Measurements from ENCODE around the gene TRAP1. TPM values are rescaled to one million over a fixed set of nuclear protein-coding genes. Genes with fewer than 3 reads are reported as not detected.

The TRAP1 gene
- polyA plus RNA-seq, 1 of the 3 experiments (the other 2 are of a cell fraction), result 129 TPM

- TF ChIP-seq CTCF (IDR thresholded peaks at IDR 0.05) (no peak), NFIC (IDR thresholded peaks at IDR 0.05; ENCODE audit: borderline replicate concordance) (no peak), EZH2phosphoT487 (IDR thresholded peaks at IDR 0.05; ENCODE audit: borderline replicate concordance, low read depth) (no peak), TEAD4 (IDR thresholded peaks at IDR 0.05; ENCODE audit: borderline replicate concordance, insufficient read depth) (no peak)
Measured at GRCh38 chr16:3665508-3665907, 51.8 kb downstream of the TRAP1 start (continued).

- Histone ChIP-seq H3K4me3 (ENCODE audit: low read depth in 2 of 2, low read length in 1 of 2) (no peak overlapping the region), H2AFZ (ENCODE audit: low read depth) (no peak overlapping the region), H3K27me3 (ENCODE audit: insufficient read depth) (no peaks in the 10 kb centered on the region), H4K20me1 (ENCODE audit: insufficient read depth) (no peaks in the 10 kb centered on the region), H3K36me3 (replicated peaks in 1 of 2; ENCODE audit: control insufficient read depth in 1 of 2, insufficient read depth in 2 of 2, low read length in 1 of 2) (peaks cover 17 to 70% of the 10 kb centered on the region in 2 experiments), H3K4me1 (ENCODE audit: control insufficient read depth in 1 of 2, insufficient read depth in 2 of 2, low read depth in 1 of 2, low read length in 1 of 2) (no peaks in the 10 kb centered on the region), H3K9ac (no peak overlapping the region), H3K4me2 (no peak overlapping the region), H3K27ac (ENCODE audit: low read depth in 2 of 2, low read length in 1 of 2) (no peak overlapping the region), H3K9me3 (no peaks in the 10 kb centered on the region), H3K9me2 (no peaks in the 10 kb centered on the region), H3F3A (replicated peaks; ENCODE audit: insufficient read depth) (no peaks in the 10 kb centered on the region), H3K79me2 (ENCODE audit: insufficient read depth) (no peaks in the 10 kb centered on the region)
- ChIA-PET POLR2A (no interaction called here), CTCF (interaction anchor here (1.8 to 3.5 kb wide), 2 partner anchors 10 to 26 kb away, joined by 5 to 15 read pairs; partner anchors contain the start of gene DNASE1)
- 92% methylated on average over 6 of the region's 31 CpGs for WGBS (ENCODE audit: low lambda C conversion rate)
- no peak for TF ChIP-seq POLR2AphosphoS5 (IDR thresholded peaks at IDR 0.05; ENCODE audit: low read depth, low read length)
- TF ChIP-seq NFIC (IDR thresholded peaks at IDR 0.05; ENCODE audit: borderline replicate concordance), result no peak
- no peak for TF ChIP-seq EP300 (IDR thresholded peaks at IDR 0.05; ENCODE audit: borderline replicate concordance in 1 of 2, low read depth in 1 of 2, low read length in 1 of 2)
- TF ChIP-seq RFX5 (IDR thresholded peaks at IDR 0.05; ENCODE audit: low read length), result no peak
- no peak for TF ChIP-seq USF2 (IDR thresholded peaks at IDR 0.05; ENCODE audit: borderline replicate concordance, low read depth, low read length)
- no peak for DNase-seq
Measured at GRCh38 chr16:3664187-3664896, 53.0 kb downstream of the TRAP1 start.

- Histone ChIP-seq H3K4me3 (ENCODE audit: low read depth in 2 of 2, low read length in 1 of 2) (no peak overlapping the region), H3K9ac (no peak overlapping the region), H3F3A (replicated peaks; ENCODE audit: insufficient read depth) (peaks cover 7% of the 10 kb centered on the region), H3K27ac (ENCODE audit: low read depth in 2 of 2, low read length in 1 of 2) (no peak overlapping the region), H2AFZ (ENCODE audit: low read depth) (no peak overlapping the region), H3K79me2 (ENCODE audit: insufficient read depth) (no peaks in the 10 kb centered on the region), H3K4me2 (no peak overlapping the region), H3K36me3 (replicated peaks in 1 of 2; ENCODE audit: control insufficient read depth in 1 of 2, insufficient read depth in 2 of 2, low read length in 1 of 2) (peaks cover 8 to 78% of the 10 kb centered on the region in 2 experiments), H3K9me2 (no peaks in the 10 kb centered on the region), H3K27me3 (ENCODE audit: insufficient read depth) (no peaks in the 10 kb centered on the region), H4K20me1 (ENCODE audit: insufficient read depth) (no peaks in the 10 kb centered on the region), H3K9me3 (no peaks in the 10 kb centered on the region), H3K4me1 (ENCODE audit: control insufficient read depth in 1 of 2, insufficient read depth in 2 of 2, low read depth in 1 of 2, low read length in 1 of 2) (no peaks in the 10 kb centered on the region)
- no peak for DNase-seq
- over 99% methylated on average over 15 of the region's 17 CpGs for WGBS (ENCODE audit: low lambda C conversion rate)
- no peak for TF ChIP-seq RCOR1 (IDR thresholded peaks at IDR 0.05; ENCODE audit: low read length)
- TF ChIP-seq EZH2phosphoT487 (IDR thresholded peaks at IDR 0.05; ENCODE audit: borderline replicate concordance, low read depth), result no peak
- TF ChIP-seq YY1 (IDR thresholded peaks at IDR 0.05; ENCODE audit: low read depth), result no peak
- TF ChIP-seq FOXM1 (IDR thresholded peaks at IDR 0.05; ENCODE audit: low read depth), result no peak
- TF ChIP-seq RAD21 (IDR thresholded peaks at IDR 0.05; ENCODE audit: low read length), result no peak
- TF ChIP-seq USF2 (IDR thresholded peaks at IDR 0.05; ENCODE audit: borderline replicate concordance, low read depth, low read length), result no peak
- TF ChIP-seq CHD2 (IDR thresholded peaks at IDR 0.05; ENCODE audit: low read length, partially characterized antibody), result no peak
- TF ChIP-seq FOSL2 (IDR thresholded peaks at IDR 0.05; ENCODE audit: borderline replicate concordance, low read depth), result no peak
- no peak for TF ChIP-seq EP300 (IDR thresholded peaks at IDR 0.05; ENCODE audit: borderline replicate concordance in 1 of 2, low read depth in 1 of 2, low read length in 1 of 2)
- ChIA-PET POLR2A (no interaction called here), CTCF (interaction anchor here (0.9 to 3.5 kb wide), 6 partner anchors 8 to 81 kb away, joined by 3 to 15 read pairs (median 4); partner anchors contain the start of gene DNASE1)
Measured at GRCh38 chr16:3662601-3663000, 54.7 kb downstream of the TRAP1 start.
